CD4-positive, alpha-beta T cell treated with Interleukin-17A for 1 hour (primary cell): ENCODE results near the gene SNX30.
"Not testable (repeated sequence)": the region's sequence is repeated elsewhere in the genome, so short reads cannot be mapped to it uniquely, and the experiment has no call there.

Experiments used
- DNase-seq: peaks from one replicate; pipeline ENCODE4 v3.0.0-alpha.2; 2020

SNX30 gene, protein sequence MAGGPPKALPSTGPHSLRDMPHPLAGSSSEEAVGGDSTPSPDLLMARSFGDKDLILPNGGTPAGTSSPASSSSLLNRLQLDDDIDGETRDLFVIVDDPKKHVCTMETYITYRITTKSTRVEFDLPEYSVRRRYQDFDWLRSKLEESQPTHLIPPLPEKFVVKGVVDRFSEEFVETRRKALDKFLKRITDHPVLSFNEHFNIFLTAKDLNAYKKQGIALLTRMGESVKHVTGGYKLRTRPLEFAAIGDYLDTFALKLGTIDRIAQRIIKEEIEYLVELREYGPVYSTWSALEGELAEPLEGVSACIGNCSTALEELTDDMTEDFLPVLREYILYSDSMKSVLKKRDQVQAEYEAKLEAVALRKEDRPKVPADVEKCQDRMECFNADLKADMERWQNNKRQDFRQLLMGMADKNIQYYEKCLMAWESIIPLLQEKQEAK

DNA sequence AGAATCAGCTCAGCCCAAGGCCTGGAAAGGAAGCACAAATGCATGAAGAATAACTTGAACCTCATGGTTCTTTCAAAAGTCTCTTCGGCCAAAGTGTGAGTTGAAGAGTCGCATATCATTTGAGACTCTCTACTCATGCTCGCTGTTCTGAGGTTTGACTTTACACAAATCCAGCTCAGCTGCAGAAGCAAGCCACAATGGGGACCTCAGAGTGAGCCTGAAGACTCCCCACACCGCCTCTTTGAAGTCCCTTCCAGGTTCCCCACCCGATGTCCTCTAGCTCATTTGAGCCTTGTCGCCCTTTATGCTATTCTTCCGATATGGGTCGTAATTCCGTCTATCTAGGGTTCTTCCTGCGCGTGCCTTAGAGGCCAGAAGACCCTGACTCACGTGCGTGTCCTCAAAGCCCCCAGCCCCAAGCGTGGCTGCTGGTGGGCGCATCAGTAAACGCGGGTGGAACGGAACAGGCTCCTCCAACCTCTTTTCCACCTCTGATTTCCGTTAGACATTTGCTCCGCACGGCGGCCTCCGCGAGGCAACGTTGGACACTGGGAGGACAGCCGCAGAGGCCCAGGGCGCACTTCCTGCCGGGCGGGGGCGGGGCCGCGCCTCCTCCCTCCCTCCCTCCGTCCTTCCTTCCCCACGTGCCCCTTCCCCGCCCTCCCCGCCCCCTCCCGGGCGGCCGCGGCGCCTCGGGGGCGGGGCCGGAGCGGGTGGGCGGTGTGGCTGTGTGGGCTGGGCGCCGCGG, at the start of gene SNX30:
TSS of gene SNX30 (plus strand) at position 745 of the 748 bp plus-strand sequence. CDS start 242 bp downstream, outside the sequence.
- peak; percentile 86 for DNase-seq

DNA sequence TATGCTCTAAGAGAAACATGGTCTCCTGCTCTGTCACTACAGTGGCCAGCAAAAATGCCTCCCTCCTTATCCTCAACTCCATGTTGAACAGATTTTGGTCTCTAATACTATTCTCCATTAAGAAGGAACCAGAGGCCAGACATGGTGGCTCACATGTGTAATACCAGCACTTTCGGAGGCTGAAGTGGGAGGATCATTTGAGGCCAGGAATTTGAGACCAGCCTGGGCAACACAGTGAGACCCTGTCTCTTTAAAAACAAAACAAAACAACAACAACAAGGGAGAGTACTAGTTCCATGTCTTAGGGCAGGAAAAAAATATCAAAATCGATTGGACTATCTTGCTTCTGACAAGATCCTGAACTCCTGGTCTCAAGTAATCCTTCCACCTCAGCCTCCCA, 47.3 kb upstream of the SNX30 start:
- no peak for DNase-seq

DNA sequence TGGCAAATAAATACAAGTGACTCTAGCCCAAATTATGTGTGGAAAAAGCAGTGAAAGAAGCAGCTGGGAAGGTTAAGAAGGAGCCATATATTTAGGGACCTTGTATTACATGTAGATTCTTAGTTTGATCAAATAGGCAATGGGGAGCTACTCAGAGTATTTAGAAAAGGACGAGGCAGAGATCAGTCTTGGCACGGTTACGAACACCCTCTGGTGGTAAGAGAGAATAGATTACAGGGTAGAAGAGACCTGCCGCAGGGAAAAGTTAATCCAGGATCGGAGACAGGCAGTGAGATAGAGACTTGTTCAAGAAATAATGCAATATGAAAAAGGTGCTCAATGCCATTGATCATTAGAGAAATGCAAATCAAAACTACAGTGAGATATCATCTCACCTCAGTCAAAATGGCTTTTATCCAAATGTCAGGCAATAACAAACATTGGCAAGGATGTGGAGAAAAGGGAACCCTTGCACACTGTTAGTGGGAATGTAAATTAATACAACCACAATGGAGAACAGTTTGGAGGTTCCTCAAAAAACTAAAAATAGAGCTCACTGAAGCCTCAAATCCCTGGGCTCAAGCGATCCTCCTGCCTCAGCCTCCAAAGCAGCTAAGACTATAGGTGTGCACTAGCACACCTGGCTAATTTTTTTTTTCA, 44.7 kb upstream of the SNX30 start:
- no peak for DNase-seq

DNA sequence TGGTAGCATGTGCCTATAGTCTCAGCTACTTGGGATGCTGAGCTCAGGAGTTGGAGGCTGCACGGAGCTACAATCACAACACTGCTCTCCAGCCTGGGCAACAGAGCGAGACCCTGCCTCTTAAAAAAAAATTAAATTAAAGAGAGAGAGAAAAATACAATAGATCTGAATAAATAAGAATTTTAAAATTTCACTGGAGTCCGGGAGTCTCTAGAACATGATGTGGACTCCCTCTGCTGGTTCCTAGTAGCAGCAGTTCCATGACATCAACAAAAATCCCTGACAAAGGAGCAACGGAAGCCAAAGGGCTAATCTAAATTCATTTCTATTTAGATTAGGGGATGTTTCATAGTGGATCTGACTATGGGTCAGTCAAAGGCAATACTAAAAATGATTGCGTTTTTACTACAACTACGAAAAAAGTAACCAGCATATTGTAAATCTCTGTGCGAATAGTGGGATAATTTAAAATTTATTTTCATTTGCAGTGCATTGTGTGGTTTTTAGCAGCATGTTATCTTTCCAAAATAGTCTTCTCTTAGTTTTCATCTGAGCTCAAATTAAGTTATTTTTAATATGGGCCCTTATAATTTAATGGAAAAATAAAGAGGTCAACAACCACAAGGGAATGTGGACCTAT, 39.4 kb upstream of the SNX30 start:
- no peak for DNase-seq

DNA sequence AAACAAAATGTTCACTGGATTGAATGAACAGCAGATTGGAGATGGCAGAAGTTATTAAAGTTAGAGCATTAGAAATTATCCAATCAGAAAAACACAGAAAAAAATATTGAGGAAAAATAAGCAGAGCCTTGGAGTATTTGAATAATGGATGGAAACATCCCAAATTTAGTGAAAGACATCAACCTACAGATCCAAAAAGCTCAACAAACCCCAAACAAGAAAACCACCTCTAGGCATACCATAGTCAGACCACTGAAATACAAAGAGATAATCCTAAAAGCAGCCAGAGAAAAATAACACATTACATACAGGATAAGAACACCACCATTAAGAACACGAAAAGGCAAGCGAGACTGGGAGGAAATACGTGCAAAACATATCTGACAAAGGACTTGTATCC, 37.9 kb upstream of the SNX30 start:
- DNase-seq = no peak

DNA sequence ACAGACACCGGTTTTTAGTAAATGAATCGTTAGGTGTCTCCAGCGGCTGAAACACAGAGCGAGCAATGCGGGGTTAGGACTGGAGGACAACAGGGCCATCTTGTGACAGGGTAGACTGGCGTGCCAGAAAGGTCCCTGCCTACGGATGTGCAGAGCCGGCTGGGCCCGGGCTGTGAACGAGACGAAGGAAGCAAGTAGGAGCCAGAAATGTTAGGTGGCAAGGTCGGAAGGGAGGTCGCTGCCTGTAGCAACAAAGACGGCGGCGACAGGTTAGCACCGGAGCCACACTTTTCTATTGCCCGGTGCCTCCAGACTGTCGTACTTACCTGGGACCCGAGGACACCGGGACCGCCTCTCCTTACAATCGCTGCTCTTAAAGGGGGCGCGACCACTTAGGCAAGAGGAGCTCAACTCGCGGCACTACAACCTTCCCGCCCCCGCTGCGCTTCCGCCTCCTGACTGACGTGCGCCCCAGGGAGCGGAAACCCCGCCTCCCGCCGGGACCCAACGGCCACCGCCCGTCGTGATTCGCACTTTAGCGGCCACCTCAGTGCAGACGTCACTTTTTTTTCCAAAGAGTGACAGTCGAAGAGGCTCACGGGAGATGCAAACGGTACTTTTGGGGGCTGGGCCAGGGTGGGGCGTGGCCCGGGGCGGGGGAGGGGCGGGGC, 32.8 kb upstream of the SNX30 start, which contains the start of gene INIP:
TSS of gene INIP (minus strand) at position 457 of the 671 bp plus-strand sequence. CDS start 1,632 bp downstream, outside the sequence.
- DNase-seq = peak; percentile 98

DNA sequence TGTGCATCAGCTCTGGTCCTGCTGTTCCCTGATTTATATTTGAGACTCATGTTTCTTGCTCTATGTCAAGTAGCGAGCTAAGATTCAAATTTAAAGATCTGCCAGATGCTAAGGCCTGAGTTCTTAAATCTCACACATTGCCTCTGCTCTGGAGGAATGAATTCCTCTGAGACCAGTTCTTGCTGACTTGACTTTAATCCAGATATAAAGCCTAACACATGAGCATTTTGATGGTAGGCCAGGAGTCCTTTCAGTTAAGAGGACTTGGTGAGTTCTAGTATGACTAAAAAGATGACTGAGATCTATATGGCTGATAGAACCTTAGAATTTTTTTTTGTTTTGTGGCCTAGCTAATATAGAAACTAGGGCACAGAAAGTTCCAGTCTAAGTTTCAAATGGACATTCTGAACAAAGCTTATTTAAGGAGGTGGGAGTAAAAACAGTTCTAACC, 31.3 kb upstream of the SNX30 start:
- DNase-seq = no peak

DNA sequence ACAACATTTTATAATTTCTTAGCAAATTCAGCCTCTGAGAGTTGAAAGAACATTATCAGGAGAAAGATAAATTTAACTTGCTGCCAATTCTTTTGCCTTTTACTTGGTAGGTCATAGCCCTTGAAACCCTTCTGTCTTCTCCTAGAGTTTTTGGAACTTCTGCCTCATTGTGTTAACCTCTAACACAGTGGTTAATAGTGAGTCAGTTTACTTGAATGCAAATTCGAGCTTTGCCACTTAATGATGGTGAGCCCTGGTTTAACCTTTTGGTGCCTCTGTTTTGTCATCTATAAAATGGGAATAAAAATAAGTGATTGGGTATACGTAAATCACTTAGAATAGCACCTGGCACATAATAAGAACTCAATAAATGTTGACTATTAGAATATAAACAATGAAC, 30.9 kb upstream of the SNX30 start:
- DNase-seq = no peak

DNA sequence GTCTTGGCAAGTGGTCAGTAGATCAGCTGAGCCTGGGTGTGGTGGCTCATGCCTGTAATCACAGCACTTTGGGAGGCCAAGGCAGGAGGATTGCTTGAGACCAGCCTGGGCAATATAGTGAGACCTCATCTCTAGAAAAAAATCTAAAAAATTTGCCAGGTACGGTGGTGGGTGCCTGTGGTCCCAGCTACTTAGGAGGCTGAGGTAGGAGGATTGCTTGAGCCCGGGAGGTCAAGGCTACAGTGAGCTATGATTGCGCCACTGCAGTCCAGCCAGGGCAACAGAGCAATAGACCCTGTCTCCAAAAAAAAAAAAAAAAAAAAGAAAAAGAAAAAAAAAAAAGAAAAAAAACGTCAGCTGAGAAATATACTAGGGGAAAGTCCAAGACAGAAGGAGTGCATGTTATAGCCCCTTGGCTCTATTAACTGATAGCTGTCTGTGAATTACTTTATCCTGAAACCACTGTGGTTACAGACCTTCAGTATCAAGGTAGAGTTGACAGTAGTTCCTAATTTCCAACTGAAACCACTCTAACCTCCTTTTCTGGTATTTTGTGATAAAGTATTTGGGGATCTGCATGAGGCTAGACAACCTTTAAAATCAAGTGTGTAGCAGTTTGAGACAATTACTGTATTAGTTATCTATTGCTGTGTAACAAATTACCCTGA, 30.3 kb upstream of the SNX30 start:
- no peak for DNase-seq

DNA sequence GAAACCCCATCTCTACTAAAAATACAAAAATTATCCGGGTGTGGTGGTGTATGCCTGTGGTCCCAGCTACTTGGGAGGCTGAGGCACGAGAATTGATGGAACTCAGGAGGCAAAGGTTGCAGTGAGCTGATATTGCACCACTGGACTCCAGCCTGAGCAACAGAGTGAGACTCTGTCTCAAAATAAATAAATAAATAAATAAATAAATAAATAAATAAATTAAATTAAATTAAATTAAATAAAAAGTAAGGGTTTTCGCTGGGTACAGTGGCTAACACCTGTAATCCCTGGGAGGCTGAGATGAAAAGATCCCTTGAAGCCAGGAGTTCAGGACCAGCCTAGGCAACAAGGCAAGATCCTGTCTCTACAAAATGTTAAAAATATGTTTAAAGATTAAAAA, 27.8 kb upstream of the SNX30 start:
- DNase-seq = not testable (repeated sequence)

DNA sequence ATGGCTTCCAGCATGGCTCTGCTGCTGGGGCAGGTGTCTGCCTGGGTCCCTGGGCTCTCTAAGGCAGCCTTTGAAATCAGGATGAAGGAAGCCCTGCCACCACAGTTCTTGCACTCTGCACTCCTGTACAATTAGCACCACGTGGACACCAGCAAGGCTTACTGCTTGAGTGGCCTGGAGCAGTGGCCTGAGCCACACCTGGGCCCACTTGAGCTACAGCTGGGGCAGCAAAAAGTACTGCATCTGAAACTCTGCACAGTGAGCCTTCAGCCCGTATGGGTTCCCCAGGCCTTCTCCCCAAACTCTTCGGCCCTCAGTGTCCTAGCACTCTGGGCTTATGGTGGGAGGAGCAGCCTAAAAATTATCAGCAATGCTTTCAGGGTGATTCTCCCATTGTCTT, 24.6 kb upstream of the SNX30 start:
- no peak for DNase-seq

DNA sequence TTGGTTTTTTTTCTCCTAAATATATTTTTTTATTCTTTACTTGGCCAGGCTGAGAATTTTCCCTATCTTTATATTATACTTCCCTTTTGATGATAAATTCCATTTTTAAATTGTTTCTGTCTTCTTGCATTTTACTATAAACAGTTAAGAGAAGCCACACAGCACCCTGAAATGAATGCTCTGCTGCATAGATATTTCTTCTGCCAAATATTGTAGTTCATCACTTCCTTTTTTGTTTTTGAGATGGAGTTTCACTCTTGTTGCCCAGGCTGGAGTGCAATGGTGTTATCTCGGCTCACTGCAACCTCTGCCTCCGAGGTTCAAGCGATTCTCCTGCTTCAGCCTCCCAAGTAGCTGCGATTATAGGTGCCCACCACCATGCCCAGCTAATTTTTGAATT, 24.1 kb upstream of the SNX30 start:
- DNase-seq = no peak

DNA sequence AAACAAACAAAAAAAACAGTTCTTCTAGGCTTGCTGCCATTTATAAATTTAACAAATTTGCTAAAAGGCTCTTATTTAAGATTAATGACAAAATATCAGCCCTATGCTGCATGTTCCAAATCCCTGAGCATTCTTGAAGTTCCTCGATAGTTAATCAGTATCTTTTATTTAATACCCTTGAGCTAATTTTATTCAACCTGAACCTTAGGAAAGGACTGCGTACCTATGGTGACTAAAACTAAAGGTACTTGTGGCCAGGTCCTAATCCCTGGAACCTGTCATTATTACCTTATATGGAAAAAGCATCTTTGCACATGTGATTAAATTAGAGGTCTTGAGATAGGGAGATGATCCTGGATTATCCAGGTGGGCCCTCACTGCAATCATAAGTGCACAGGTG, 22.2 kb upstream of the SNX30 start:
- DNase-seq = no peak

DNA sequence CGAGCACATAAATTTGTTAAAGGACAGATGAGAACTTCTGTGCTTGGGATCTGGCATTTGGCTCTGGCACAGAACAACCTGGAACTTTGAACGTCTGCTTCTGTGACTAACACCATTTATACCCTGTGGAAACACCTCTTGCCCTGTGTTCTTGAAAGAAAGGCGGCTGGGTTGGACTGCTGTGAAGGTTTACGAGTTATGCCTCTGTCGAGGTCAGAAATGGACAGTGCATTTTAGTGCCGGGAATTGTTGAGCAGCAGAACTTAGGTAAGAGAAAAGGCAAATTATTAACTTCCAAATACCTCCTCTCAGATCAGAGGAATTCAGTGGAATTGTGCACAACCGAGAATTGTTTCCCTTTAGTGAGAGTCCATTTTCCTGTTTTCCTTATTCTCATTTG, 18.6 kb upstream of the SNX30 start:
- DNase-seq = no peak

DNA sequence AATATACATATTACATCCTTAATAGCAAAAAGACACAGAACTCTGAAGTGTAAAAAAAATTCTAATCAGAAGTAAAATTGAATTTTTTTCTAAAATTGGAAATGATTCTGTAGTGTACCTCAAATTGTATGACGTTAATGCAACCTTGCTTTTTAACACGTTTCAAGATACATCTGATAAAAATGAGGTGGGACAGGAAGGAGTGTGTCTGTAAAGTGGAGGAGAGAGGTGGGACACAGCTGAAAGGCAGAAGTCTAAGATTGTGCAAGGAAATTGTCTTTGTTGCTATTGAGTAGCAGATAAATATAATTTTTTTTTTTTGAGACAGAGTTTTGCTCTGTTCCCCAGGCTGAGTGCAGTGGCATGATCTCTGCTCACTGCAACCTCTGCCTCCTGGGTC, 15.7 kb upstream of the SNX30 start:
- no peak for DNase-seq

DNA sequence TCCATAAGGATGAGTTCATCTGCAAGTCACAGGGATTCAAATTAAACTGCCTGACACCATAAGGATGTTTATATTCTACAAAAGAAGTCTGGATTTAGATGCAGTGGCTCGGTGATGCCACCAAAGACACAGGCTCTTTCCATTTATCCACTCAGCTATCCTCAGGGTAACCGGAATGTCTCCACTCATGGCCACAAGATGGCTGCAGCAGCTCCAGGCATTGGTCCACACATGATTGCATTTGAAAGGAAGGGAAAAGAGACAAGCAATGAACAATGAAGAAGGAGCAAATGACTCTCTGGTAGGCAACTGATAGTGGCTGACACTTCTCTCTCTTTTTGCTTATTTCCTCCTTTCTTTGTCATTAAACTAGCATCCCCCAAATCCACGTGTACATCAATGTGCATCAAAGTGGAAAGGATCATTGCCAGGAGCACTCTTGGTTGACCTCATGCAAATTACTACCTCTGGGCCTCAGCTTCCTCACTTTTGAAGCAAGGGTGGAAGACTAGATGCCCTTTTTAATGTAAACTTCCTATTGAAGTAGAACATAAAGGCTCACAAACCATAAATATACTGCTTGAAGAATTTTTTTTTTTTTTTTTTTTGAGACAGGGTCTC, 7.2 kb upstream of the SNX30 start:
- DNase-seq = no peak

DNA sequence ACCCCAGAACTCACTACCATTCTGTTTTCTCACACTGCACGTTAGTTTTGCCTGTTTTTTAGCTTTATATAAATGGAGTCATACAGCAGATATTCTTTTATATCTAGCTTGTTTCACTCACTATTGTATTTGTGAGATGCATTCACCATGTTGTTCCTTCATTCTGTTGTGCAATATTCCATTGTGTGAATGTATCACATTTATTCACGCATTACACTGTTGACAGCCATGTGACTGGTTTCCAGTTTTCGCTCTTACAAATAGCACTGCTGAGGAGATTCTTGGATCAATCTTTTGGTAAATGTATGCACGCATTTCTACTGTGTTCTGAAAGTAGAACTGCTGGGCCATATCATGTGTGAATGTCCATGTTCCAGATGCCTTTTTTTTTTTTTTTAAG, 6.4 kb upstream of the SNX30 start:
- DNase-seq = no peak

DNA sequence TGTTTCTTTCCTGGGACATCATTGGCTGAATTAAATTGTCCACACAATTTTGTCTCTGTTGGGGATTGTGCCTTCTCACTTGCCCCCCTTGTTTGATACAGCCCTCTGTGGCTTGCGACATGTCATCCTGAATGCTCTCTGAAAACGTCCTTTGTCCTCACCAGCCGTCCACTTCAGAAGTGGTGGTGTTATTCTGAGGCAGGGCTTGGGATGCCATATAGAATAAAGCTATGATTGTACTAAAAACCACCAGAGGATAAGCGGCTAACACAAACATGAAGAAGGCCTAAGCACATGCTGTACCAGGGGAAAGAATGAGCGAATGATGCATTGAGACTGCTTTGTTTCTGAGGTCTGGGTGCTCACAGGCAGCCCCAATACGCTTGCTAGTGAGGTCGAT, 3.5 kb upstream of the SNX30 start:
- no peak for DNase-seq

DNA sequence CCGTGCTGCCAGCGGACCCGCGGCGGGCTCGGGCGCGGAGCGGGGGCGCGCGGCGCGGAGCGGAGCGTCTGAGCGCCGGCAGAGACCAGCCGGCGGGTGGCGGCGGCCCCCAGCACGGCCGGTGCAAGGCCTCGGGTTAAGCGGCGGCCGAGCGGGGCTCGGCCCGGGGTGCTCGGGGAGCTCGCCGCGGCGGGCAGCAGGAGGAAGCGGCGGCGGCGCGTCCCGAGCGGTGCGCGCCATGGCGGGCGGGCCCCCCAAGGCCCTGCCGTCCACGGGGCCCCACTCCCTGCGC, 150 bp downstream of the SNX30 start:
- DNase-seq = no peak

DNA sequence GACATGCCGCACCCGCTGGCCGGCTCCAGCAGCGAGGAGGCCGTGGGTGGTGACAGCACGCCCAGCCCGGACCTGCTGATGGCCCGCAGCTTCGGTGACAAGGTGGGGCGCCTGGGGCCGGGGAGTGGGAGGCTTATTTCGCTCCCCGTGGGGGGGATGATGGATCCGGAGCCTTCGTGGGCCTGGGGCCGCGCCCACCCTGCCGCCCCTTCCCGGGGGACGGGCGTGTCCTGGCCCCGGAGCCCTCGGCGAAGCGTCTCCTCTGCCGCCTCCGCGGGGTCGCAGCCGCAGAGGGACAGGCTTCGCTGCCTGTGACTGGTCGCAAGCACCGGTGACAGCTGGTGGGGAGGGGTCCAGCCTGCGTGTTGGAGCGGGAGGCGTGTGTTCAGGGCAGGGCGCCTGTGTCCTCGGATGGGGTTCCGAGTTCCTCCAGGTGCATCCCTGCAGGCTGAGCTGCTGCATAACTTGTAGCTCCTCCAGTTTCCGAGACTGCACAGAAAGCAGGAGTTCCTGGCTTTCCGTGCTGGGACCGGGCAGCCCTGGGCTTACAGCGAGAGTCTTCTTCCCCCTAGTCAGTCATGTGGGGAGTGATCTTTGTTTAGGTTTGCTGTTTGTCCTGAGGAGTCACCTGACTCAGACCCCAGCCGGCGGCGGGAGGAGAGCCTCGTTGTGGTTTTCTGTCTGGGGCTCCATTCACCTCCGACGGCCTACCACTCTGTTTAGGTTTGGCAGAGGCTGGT, 666 bp downstream of the SNX30 start:
- peak; percentile 58 for DNase-seq
